Effector memory CD4-positive, alpha-beta T cell (primary cell): Measurements from ENCODE around the gene SNX21.

ENCODE experiments used
- DNase-seq, 3 donors: peaks; one replicate each; pipeline ENCODE4 v3.0.0-alpha.2; 2020
- H3K27ac ChIP-seq: 2 replicates; pipeline ENCODE4 v1.7.0; 2013; ENCODE audit warnings: mild to moderate bottlenecking, low read length, moderate library complexity; ENCODE audit not compliant: insufficient read depth, poor library complexity, severe bottlenecking
- H3K27me3 ChIP-seq: replicated peaks from 2 replicates; pipeline ENCODE4 v1.7.0; 2013; ENCODE audit warnings: mild to moderate bottlenecking, low read length; ENCODE audit not compliant: insufficient read depth, control insufficient read depth, poor library complexity, severe bottlenecking
- H3K36me3 ChIP-seq: 2 replicates; pipeline ENCODE4 v1.7.0; 2013; ENCODE audit warnings: mild to moderate bottlenecking, low read length, moderate library complexity; ENCODE audit not compliant: control insufficient read depth, insufficient read depth
- H3K4me1 ChIP-seq: 2 replicates; pipeline ENCODE4 v1.7.0; 2013; ENCODE audit warnings: low read length, mild to moderate bottlenecking; ENCODE audit not compliant: control insufficient read depth, insufficient read depth, poor library complexity, severe bottlenecking
- H3K4me3 ChIP-seq: 2 replicates; pipeline ENCODE4 v1.7.0; 2013; ENCODE audit warnings: low read length, low read depth, mild to moderate bottlenecking; ENCODE audit not compliant: insufficient read depth, poor library complexity, severe bottlenecking
- H3K9me3 ChIP-seq: 2 replicates; pipeline ENCODE4 v1.7.0; 2013; ENCODE audit warnings: mild to moderate bottlenecking, low read length, moderate library complexity; ENCODE audit not compliant: control insufficient read depth

Gene SNX21

DNA sequence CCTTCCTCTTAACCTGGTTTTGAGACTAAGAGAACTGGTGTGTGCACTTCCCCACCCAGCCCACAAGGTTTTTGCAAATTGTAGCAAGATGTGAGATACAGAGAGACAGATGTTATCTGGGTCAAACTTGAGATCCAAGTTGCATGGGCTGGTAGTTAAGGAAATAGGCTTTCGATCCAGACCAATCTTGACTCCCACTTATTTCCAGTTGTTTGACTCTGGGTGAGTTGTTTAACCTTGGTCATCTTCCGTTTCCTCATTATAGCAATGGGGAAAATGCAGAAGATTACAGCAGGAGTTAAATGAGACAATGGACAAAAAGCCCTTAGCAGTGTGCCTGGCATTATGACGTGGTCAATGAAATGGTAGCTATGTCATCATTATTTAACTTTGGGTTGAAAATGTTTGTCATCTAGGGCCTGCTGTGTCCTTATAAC, 1.7 kb downstream of the SNX21 start:
- H3K9me3 ChIP-seq: no peaks in the 10 kb centered on the region
- H3K4me3 ChIP-seq: no peak overlapping the region
- H3K4me1 ChIP-seq: peaks cover 8% of the 10 kb centered on the region
- H3K27me3 ChIP-seq: no peaks in the 10 kb centered on the region
- no peaks in the 10 kb centered on the region for H3K36me3 ChIP-seq
- DNase-seq: no peak
- no peak overlapping the region for H3K27ac ChIP-seq

DNA sequence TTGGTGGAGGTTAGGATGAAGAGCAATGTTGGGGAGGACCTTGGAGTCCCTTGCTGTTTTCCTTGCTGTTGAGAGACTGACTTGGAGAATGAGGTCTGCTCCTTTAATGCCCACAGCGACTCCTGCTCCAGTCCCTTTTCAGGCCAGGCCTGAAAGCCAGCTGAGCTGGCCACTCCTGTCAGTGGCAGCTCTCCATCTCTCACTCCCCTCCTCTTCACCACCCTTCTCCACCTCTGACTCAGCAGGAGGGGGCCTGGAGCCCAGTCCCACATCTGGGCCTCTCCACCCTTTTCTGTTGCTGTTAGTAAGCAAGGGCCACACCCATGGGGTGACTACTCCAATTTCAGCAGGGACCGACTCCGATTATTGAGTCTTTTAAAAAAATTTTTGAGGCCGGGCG, 2.2 kb downstream of the SNX21 start:
- Histone ChIP-seq H3K27ac (no peak overlapping the region), H3K36me3 (no peaks in the 10 kb centered on the region), H3K4me3 (no peak overlapping the region), H3K27me3 (no peaks in the 10 kb centered on the region), H3K4me1 (peaks cover 8% of the 10 kb centered on the region), H3K9me3 (no peaks in the 10 kb centered on the region)
- DNase-seq: no peak

DNA sequence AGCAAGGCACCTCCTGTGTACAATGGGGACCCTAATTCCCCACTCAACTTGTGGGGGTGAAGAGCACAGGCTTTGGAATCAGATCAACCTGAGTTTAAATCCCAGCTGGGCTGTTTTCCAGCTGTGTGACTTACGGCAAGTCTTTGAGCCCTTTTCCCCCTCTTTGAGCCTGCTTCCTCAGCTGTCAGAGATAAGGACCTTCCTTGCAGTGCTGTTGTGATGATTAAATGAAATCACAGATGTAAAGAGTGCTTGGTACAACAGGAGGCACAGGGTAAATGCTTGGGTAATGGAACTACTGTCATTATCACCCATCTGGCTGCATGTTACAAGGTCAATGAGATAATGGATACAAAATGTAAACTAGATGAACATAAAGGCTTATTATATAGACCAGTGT, 3.2 kb downstream of the SNX21 start:
- H3K27me3 ChIP-seq: no peaks in the 10 kb centered on the region
- DNase-seq: no peak
- H3K27ac ChIP-seq: no peak overlapping the region
- H3K9me3 ChIP-seq: no peaks in the 10 kb centered on the region
- H3K4me3 ChIP-seq: no peak overlapping the region
- peaks cover 9% of the 10 kb centered on the region for H3K36me3 ChIP-seq
- peaks cover 8% of the 10 kb centered on the region for H3K4me1 ChIP-seq

DNA sequence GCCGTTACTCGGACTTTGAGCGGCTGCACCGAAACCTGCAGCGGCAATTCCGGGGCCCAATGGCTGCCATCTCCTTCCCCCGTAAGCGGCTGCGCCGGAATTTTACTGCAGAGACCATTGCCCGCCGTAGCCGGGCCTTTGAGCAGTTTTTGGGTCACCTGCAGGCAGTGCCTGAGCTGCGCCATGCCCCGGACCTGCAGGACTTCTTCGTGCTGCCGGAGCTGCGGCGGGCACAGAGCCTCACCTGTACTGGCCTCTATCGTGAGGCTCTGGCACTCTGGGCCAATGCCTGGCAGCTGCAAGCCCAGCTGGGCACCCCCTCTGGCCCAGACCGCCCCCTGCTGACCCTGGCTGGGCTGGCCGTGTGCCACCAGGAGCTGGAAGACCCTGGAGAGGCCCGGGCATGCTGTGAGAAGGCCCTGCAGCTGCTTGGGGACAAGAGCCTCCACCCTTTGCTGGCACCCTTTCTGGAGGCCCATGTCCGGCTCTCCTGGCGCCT, 7.2 kb downstream of the SNX21 start:
- no peaks in the 10 kb centered on the region for H3K4me1 ChIP-seq
- DNase-seq: no peak
- H3K27ac ChIP-seq: no peak overlapping the region
- no peaks in the 10 kb centered on the region for H3K27me3 ChIP-seq
- H3K9me3 ChIP-seq: no peaks in the 10 kb centered on the region
- no peak overlapping the region for H3K4me3 ChIP-seq
- H3K36me3 ChIP-seq: peaks cover 45% of the 10 kb centered on the region

DNA sequence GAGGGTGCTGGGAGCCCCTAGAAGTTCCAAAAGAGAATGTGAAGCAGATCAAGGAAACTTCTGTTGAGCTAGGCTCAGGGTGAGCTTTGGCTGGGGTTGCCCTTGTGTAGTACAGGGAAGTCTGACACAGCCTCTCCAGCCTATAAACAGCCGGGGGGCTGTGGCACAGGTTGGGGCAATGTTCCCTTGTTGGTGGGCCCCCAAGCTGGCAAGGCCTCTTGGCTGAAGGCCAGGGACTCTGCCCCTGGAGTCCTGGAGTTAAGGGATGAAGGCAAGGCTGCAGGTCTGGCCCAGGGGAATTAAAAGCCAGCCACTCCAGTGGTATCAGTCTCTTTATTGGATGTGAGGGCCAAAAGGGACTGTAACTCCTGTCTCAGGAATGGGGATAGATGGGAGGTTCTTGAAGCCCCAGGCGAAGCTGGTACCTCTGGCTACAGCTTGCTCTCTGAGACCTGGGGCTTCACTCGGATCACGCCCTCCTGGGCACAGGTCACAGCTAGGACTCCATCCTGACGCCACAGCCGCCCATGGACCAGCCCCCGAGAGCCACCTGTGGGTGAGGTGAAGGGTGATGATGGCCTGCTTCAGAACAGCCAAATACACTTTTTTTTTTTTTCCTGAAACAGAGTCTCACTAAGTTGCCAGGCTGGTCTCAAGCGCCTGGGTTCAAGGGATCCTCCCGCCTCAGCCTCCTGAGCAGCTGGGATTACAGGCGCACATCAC, 8.0 kb downstream of the SNX21 start:
- DNase-seq: no peak
- no peak overlapping the region for H3K27ac ChIP-seq
- H3K27me3 ChIP-seq: no peaks in the 10 kb centered on the region
- H3K4me3 ChIP-seq: no peak overlapping the region
- peaks cover 53% of the 10 kb centered on the region for H3K36me3 ChIP-seq
- no peaks in the 10 kb centered on the region for H3K4me1 ChIP-seq
- H3K9me3 ChIP-seq: no peaks in the 10 kb centered on the region

DNA sequence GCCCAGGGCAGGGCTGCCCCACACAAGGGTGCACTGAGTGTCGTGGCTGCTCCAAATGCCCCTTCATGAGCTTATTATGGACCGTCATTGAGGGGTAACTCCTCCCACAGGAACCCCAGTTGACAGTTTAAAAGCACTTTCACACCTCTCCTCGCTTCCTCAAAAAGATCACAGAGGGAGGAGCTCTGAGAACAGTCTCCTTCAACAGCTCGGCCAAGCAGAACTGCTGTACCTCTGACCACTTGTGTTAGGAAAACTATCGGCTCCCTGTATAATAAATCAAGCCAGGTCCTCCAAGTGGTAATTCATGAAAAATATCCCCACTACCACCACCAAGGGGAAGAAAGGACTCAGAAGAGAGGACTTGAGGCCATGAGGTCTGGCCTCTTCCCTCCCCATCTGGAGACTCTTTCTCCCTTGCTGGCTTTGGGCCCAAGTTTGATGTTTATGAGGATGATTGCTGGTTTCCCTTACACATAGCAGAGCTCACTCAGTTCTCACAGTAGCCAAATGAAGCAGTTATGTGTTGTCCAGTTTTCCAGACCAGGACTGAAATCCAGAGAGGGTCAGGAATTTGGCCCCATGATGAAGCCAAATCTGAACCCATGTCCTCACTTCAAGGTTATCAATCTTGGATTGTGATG, 8.7 kb downstream of the SNX21 start:
- no peaks in the 10 kb centered on the region for H3K27me3 ChIP-seq
- H3K4me1 ChIP-seq: no peaks in the 10 kb centered on the region
- no peaks in the 10 kb centered on the region for H3K9me3 ChIP-seq
- H3K4me3 ChIP-seq: no peak overlapping the region
- DNase-seq: no peak
- H3K27ac ChIP-seq: no peak overlapping the region
- peaks cover 54% of the 10 kb centered on the region for H3K36me3 ChIP-seq

DNA sequence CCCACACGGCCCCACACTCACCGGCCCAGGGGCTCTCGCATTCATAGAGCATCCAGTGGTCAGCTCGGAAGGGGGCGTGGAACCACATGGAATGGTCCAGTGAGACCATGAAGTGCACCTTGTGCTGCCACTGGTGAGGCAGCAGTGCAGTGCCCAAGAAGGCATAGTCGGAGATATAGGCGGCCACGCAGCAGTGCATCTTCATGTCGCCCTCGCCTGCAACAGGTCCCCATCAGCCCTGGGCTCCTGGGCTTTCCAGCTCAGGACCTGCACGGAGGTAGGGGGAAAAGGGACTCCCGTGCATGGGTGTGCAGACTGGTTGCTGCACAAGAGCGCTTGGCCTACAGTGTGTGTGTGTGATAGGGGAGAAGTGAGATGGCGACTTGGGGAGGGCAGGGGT, 9.9 kb downstream of the SNX21 start:
- DNase-seq: no peak
- no peaks in the 10 kb centered on the region for H3K27me3 ChIP-seq
- H3K36me3 ChIP-seq: peaks cover 60% of the 10 kb centered on the region
- H3K4me3 ChIP-seq: no peak overlapping the region
- no peak overlapping the region for H3K27ac ChIP-seq
- H3K4me1 ChIP-seq: no peaks in the 10 kb centered on the region
- H3K9me3 ChIP-seq: no peaks in the 10 kb centered on the region

DNA sequence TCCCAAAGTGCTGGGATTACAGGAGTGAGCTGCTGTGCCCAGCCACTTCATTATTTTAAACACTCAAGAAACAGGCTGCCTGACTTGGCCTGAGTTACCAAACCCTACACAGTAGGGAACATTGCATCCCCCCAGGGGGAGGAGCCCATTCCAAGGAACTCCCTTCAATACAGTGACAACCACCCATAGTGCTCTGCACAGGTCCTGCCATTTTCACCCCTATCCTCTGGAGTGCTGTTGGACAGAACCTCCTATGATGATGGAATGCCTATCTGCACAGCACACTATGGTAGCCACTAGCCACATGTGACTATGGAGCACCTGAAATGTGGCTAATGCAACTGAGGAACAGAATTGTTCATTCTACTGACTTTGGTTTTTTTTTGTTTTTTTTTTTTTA, 11.9 kb downstream of the SNX21 start:
- no peaks in the 10 kb centered on the region for H3K4me1 ChIP-seq
- peaks cover 61% of the 10 kb centered on the region for H3K36me3 ChIP-seq
- H3K9me3 ChIP-seq: no peaks in the 10 kb centered on the region
- no peak for DNase-seq
- no peak overlapping the region for H3K27ac ChIP-seq
- H3K27me3 ChIP-seq: no peaks in the 10 kb centered on the region
- no peak overlapping the region for H3K4me3 ChIP-seq

DNA sequence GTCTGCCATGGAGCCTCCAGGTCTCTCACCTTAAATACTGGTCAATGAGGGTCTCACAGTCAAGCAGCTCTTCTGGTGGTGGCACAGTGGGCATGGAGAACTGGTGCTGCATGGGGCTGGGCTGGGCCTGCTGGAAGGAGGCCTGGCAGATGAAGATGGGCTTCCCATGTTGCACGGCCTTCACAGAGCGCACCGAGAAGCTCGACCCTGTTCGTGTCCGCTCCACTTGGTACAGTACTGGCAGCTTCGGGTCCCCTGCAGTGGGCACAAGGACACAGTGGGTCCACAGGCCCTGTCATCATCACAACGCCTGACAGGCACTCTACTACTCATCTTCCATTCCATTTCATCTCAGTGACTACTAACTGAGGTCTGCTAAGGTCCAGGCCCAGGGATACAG, 14.8 kb downstream of the SNX21 start:
- no peak overlapping the region for H3K27ac ChIP-seq
- H3K4me3 ChIP-seq: no peak overlapping the region
- no peak for DNase-seq
- H3K4me1 ChIP-seq: no peaks in the 10 kb centered on the region
- H3K9me3 ChIP-seq: no peaks in the 10 kb centered on the region
- H3K27me3 ChIP-seq: no peaks in the 10 kb centered on the region
- H3K36me3 ChIP-seq: peaks cover 42% of the 10 kb centered on the region

DNA sequence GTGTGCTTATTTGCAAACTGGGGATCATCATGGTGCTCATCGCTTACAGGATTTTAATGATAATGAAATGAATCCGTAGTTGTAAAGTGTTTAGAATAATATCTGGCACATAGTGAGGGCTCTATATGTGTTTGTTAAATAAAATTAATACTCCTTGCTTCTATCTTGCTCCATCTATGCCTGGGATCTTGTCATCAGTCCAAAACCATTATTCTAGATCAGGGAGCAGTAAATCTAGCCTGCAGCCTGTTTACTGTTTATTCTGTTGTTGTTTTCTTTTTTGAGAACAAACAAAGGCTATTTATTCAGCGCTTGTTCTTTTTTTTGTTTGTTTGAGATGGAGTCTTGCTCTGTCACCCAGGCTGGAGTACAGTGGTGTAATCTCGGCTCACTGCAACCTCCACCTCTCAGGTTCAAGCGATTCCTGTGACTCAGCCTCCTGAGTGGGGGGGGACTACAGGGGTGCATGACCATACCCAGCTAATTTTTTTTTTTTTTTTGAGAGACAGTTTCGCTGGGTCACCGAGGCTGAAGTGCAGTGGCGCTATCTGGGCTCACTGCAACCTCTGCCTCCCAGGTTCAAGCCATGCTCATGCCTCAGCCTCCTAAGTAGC, 15.5 kb downstream of the SNX21 start:
- H3K36me3 ChIP-seq: peaks cover 36% of the 10 kb centered on the region
- DNase-seq: no peak

More for the DNA sequence above, 15.5 kb downstream of the SNX21 start:
- no peaks in the 10 kb centered on the region for H3K9me3 ChIP-seq
- H3K4me3 ChIP-seq: no peak overlapping the region
- no peaks in the 10 kb centered on the region for H3K27me3 ChIP-seq
- H3K27ac ChIP-seq: no peak overlapping the region
- no peaks in the 10 kb centered on the region for H3K4me1 ChIP-seq
